ENCODE data around the gene CDCA8. TPM values are rescaled to one million over a fixed set of nuclear protein-coding genes. Genes with fewer than 3 reads are reported as not detected.
A peak's percentile ranks its signal among the peaks of the same experiment; 100 is the strongest.

CDCA8 gene
- total RNA-seq, 1 experiment from 2014 or later: 48.5 TPM

- peaks cover 9% of the 10 kb centered on the region for H3K79me1 ChIP-seq (ENCODE audit: insufficient read depth, low read depth, low read length, poor library complexity, severe bottlenecking)
- no peak overlapping the region for H3T11ph ChIP-seq (ENCODE audit: low read length)
- TF ChIP-seq, protein P1, sequence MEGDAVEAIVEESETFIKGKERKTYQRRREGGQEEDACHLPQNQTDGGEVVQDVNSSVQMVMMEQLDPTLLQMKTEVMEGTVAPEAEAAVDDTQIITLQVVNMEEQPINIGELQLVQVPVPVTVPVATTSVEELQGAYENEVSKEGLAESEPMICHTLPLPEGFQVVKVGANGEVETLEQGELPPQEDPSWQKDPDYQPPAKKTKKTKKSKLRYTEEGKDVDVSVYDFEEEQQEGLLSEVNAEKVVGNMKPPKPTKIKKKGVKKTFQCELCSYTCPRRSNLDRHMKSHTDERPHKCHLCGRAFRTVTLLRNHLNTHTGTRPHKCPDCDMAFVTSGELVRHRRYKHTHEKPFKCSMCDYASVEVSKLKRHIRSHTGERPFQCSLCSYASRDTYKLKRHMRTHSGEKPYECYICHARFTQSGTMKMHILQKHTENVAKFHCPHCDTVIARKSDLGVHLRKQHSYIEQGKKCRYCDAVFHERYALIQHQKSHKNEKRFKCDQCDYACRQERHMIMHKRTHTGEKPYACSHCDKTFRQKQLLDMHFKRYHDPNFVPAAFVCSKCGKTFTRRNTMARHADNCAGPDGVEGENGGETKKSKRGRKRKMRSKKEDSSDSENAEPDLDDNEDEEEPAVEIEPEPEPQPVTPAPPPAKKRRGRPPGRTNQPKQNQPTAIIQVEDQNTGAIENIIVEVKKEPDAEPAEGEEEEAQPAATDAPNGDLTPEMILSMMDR (conservative IDR thresholded peaks at IDR 0.05): no peak
- no peak overlapping the region for H3K27ac ChIP-seq (ENCODE audit: insufficient read length, low read depth, low read length)
- Mint-ChIP-seq H3K9me3 (no peaks in the 10 kb centered on the region; a peak in 1 of 5 replicates), H3K36me3 (ENCODE audit: insufficient read depth in 1 of 3, low read depth in 3 of 3) (peaks cover 24 to 42% (median 41%) of the 10 kb centered on the region in 3 experiments), H3K27me3 (ENCODE audit: low read depth) (no peaks in the 10 kb centered on the region), H3K4me1 (peaks cover 14 to 17% of the 10 kb centered on the region in 2 experiments), H3K27ac (peak overlapping the region in 2 of 3 experiments; percentile 94 to 97; a peak in 3 of 7 replicates), H3K4me3 (peak overlapping the region; percentile 96 to 97)
- no peak overlapping the region for H3K23ac ChIP-seq (ENCODE audit: insufficient read length, low read depth, low read length)
- H3K9me3 ChIP-seq (ENCODE audit: control insufficient read depth, low read depth, low read length): no peaks in the 10 kb centered on the region
- no peak for DNase-seq
- no peak overlapping the region for H2AFZ ChIP-seq (ENCODE audit: low read length)
- H4K20me1 ChIP-seq (ENCODE audit: control insufficient read depth, insufficient read depth, insufficient read length): peaks cover 2% of the 10 kb centered on the region
- H4K91ac ChIP-seq (ENCODE audit: insufficient read length, low read depth, low read length): no peak overlapping the region
- no peak overlapping the region for H2AK5ac ChIP-seq (ENCODE audit: insufficient read length, low read length)
- peak overlapping the region; percentile 86 for H3K18ac ChIP-seq (ENCODE audit: insufficient read length, low read depth, low read length)
- H3K79me2 ChIP-seq (ENCODE audit: insufficient read depth, low read length): peaks cover 6% of the 10 kb centered on the region; the same call in 1 of the 2 replicates
- no peak overlapping the region for H3K4ac ChIP-seq (ENCODE audit: low read depth, low read length)
- peak overlapping the region; percentile 66 for H3K9ac ChIP-seq (ENCODE audit: extremely low read depth, insufficient read length, low read length)
- no peak overlapping the region for H4K8ac ChIP-seq (replicated peaks; ENCODE audit: insufficient read length, low read depth, low read length)
- no peaks in the 10 kb centered on the region for H3K4me1 ChIP-seq (ENCODE audit: insufficient read depth, low read length)
- H2BK120ac ChIP-seq (ENCODE audit: low read depth, low read length, poor library complexity, severe bottlenecking): no peak overlapping the region
- no peaks in the 10 kb centered on the region for H3K27me3 ChIP-seq (ENCODE audit: insufficient read depth, low read length)
- H4K5ac ChIP-seq (ENCODE audit: insufficient read length, low read depth, low read length): no peak overlapping the region
- H3K14ac ChIP-seq (ENCODE audit: insufficient read depth, low read length): peak overlapping the region; percentile 81
- no CpG with 5 or more reads among the region's 16 CpGs for WGBS (ENCODE audit: extremely low coverage, insufficient read length, low lambda C conversion rate)
- H2BK5ac ChIP-seq (ENCODE audit: insufficient read length, low read length): no peak overlapping the region
- peaks cover 12% of the 10 kb centered on the region for H3K23me2 ChIP-seq (ENCODE audit: insufficient read length, low read depth, low read length, poor library complexity, severe bottlenecking)
- H3K4me2 ChIP-seq (ENCODE audit: insufficient read depth, insufficient read length, low read length): peak overlapping the region; percentile 93
- no peak overlapping the region for H3K56ac ChIP-seq (ENCODE audit: insufficient read length, low read depth, low read length)
- no peak overlapping the region for H2BK20ac ChIP-seq (ENCODE audit: low read depth, low read length, poor library complexity, severe bottlenecking)
- no peak overlapping the region for H2BK15ac ChIP-seq (ENCODE audit: low read depth, low read length)
- no peak overlapping the region for H2BK12ac ChIP-seq (ENCODE audit: insufficient read length, low read depth, low read length)
These were observed 489 bp downstream of the CDCA8 start for GRCh38 chr1:37692834-37693175.
